Omental fat pad (tissue), 4 donors: ENCODE measurements around the gene SPINT1. TPM values are rescaled to one million over a fixed set of nuclear protein-coding genes. Genes with fewer than 3 reads are reported as not detected.

Experiments
- ATAC-seq: fragments of 150-250 bp; one replicate; pipeline ENCODE4 v1.9.1; 2016; ENCODE audit warnings: mild to moderate bottlenecking, moderate library complexity; ENCODE audit not compliant: low FRiP score
- DNase-seq: peaks from one replicate; pipeline ENCODE4 v3.0.0-alpha.2; 2019; ENCODE audit warnings: low spot score
- total RNA-seq, 4 donors: library from RNA; depleted of rRNA; stranded (reverse); fragments of >200 nt; gene quantifications; one replicate each; pipeline ENCODE4 v1.1.0, GENCODE V29; 2016
- TF ChIP-seq, protein P1 (sequence below), 3 donors: fragments of 450-650 bp; IDR thresholded peaks; one replicate each; pipeline ENCODE4 v1.5.1; 2016 to 2017; ENCODE audit warnings: antibody characterized with exemption in 3 of 3, mild to moderate bottlenecking in 3 of 3, moderate library complexity in 2 of 3

SPINT1 gene
- total RNA-seq, 4 donors from 2014 or later, result 0.95 to 16.2 (median 11.7) TPM

GRCh38 chr15:40819048-40819447, 24.8 kb upstream of the SPINT1 start:
- TF ChIP-seq, protein P1, sequence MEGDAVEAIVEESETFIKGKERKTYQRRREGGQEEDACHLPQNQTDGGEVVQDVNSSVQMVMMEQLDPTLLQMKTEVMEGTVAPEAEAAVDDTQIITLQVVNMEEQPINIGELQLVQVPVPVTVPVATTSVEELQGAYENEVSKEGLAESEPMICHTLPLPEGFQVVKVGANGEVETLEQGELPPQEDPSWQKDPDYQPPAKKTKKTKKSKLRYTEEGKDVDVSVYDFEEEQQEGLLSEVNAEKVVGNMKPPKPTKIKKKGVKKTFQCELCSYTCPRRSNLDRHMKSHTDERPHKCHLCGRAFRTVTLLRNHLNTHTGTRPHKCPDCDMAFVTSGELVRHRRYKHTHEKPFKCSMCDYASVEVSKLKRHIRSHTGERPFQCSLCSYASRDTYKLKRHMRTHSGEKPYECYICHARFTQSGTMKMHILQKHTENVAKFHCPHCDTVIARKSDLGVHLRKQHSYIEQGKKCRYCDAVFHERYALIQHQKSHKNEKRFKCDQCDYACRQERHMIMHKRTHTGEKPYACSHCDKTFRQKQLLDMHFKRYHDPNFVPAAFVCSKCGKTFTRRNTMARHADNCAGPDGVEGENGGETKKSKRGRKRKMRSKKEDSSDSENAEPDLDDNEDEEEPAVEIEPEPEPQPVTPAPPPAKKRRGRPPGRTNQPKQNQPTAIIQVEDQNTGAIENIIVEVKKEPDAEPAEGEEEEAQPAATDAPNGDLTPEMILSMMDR (IDR thresholded peaks at IDR 0.05), result no peak
- no peak for ATAC-seq
- no peak for DNase-seq

GRCh38 chr15:40821195-40821594, 22.7 kb upstream of the SPINT1 start:
- DNase-seq, result no peak
- no peak for ATAC-seq
- TF ChIP-seq, protein P1 (IDR thresholded peaks at IDR 0.05), result no peak

DNA sequence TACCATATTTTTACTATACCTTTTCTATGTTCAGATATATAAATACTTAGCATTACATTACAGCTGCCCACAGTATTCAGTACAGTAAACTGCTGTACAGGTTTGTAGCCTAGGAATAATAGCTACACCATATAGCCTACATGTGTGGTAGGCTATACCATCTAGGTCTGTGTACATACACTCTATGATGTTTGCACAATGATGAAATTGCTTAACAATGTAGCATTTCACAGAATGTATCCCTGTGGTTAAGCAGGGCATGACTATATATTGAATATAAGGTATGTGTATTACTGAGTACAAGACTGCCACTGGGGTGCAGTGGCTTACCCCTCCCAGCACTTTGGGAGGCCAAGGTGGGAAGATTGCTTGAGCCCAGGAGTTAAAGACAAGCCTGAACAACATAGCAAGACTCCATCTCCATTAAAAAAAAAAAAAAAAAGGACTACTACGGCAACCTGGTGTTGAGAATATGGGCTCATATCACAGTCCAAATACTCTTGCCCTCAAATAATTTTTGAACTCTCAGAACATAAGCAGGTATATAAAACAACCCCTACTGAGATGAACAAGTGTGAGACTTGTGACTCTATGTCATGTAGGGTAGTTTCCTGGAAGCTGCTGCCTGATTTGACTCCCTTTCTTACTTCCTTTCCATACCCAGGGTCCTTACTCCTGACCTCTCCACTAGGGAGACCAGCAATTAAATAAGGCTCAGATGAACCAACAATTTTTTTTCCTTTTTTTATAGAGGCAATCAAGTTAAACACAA, 20.1 kb upstream of the SPINT1 start:
- ATAC-seq (no peak), DNase-seq (no peak)
- TF ChIP-seq, protein P1 (IDR thresholded peaks at IDR 0.05), result no peak

- no peak for ATAC-seq
- TF ChIP-seq, protein P1 (IDR thresholded peaks at IDR 0.05), result no peak
Measured at GRCh38 chr15:40825661-40826422, 18.0 kb upstream of the SPINT1 start.

GRCh38 chr15:40826423-40827075, 17.3 kb upstream of the SPINT1 start:
- DNase-seq (no peak), ATAC-seq (no peak)
- TF ChIP-seq, protein P1 (IDR thresholded peaks at IDR 0.05), result no peak

More at GRCh38 chr15:40825661-40826422, 18.0 kb upstream of the SPINT1 start:
- no peak for DNase-seq

DNA sequence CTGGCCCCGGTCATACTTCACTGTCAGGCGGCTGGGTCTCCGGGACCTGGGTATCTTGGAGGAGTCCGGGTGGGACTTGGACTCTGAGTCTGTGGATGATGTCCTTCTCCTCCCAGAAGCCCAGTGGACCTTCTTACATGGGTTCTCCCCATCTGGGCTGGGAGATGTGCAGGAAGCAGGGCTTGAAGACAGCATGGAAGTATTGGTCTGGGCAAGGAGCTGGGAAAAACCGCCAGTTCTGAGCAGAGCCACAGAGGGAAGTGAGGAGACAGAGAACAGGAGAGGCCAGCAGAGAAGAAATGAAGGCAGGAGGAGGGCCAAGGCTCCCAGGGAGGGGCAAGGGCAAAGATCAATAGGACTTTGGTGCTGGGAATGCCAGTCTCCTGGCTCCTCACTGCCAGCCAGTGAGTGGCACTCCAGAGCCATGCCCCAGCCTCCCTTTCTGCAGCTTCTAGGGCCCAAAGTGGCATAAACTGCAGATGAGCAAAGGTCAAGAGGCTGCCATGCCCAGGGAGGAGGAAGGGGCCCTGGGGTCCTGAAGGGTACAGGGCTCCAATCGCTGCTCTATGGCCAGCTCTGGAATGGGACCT, 15.3 kb upstream of the SPINT1 start, which contains the start of gene PPP1R14D:
PPP1R14D (minus strand) TSS at position 262 of the 590 bp plus-strand sequence; CDS start at position 195, 67 bp downstream.
- TF ChIP-seq, protein P1 (IDR thresholded peaks at IDR 0.05), result no peak
- DNase-seq (no peak), ATAC-seq (no peak)
